ENCODE measurements around the gene PLA1A.

PLA1A gene

DNA sequence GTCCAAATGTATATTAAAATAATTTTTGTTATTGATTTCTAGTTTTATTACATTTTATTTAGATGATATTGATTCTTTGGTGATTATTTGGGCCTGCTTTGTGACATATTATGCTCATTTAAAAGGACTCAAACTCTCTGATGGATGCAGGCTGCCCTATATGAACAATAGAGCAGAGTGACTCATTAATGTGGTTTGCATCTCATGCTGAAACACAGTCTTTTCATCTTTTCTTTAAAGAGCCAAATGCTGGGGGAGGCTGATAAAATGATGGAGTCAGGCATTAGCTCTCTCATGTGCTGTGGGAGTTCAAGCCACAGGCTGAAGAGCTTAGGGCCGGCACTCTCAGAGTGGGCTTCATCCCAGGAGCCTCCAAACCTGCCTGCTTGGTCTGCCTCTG, 7.2 kb downstream of the PLA1A start:
- no peak for DNase-seq (ENCODE audit: extremely low read depth in 1 of 2, low read depth in 1 of 2)

DNA sequence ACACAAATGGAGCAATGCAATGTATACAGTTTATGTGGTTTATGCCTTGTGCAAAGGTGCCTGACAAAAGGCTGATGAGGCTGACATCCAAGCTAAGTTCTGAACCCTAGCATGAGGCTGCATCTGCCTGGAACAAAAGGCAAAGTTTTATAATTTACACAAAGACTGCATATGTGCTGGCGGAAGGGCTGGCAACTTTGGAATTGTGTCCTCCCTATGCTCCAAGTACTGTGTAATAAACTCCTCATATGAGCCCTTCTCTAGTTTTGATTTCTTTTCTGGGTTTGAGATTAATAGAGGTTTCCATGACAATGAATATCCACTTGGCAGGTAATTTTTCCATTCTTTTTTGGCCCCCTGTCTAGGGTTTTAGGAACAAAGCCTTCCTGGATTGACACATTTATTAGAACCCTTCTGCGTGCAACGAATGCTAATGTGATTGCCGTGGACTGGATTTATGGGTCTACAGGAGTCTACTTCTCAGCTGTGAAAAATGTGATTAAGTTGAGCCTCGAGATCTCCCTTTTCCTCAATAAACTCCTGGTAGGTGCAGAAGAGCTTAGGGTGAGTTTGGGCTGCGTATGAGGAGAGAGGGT, 10.8 kb downstream of the PLA1A start:
- DNase-seq (ENCODE audit: extremely low read depth in 1 of 2, low read depth in 1 of 2): no peak

DNA sequence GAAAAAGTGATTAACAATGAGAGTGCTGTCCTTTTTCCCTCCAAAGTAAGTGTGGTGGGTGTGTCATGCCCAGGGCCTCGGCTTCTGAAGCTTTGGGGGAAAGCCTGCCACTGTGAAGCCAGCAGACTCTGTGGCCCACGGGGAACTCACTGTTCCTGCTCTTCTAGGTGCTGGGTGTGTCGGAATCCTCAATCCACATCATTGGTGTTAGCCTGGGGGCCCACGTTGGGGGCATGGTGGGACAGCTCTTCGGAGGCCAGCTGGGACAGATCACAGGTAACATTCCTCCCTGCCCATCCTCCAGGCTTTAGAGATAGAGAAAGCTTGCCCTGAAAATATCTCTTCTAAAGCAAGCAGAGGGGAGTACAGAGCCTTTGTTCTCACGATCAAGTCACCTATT, 11.6 kb downstream of the PLA1A start:
- no peak for DNase-seq (ENCODE audit: extremely low read depth in 1 of 2, low read depth in 1 of 2)

DNA sequence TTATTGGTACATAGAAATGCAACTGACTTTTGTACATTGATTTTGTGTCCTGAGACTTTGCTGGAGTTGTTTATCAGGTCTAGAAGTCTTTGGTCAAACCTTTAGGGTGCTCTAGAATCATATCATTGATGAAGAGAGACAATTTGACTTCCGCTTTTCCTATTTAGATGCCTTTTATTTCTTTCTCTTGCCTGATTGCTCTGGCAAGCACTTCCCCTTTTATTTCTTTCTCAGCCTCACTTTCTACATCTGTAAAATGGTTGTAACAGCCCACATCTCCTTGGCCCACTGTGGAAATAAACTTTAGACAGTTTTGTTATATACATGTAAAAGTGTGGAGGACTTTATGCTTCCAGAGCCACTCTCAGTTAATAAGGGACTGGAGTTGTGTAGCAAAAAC, 14.0 kb downstream of the PLA1A start:
- DNase-seq (ENCODE audit: extremely low read depth in 1 of 2, low read depth in 1 of 2): no peak

DNA sequence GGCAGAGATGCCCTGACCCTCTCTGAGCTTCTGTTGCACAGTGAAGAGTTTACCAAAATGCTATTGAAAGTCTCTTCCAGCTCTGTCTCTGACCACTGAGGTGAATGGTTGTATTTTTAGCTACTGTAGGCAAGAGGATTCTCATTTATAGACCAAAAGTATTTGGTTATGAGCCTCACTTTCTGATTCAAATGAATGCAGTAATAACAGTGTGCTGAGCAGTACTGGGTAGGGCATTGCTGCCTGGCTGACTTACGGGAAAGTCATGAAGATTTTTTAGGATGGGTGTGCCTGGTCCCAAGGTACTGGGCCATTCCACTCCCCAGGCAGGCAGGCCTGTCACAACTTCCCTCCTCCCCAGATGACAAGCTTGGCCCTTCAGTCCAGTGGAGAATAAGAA, 15.5 kb downstream of the PLA1A start:
- no peak for DNase-seq (ENCODE audit: extremely low read depth in 1 of 2, low read depth in 1 of 2)

DNA sequence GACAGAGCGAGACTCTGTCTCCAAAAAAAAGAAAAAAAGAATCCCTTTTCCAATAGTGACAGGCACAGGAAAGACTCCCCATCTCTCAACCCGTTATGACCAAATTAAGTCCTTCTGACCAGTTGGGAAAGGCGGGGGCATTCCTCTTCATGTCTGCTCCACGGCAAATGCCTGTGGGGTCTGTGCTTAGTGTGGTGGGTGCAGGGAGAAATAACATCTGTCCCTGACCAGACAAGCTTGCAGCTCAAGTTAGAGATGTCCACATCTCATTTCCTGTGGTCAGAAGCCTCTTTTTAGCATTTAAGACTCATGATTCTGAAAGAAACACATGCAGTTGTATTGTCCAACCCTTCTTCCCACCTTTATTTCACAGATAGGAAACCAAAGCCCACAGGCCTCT, 16.2 kb downstream of the PLA1A start:
- no peak for DNase-seq (ENCODE audit: extremely low read depth in 1 of 2, low read depth in 1 of 2)

DNA sequence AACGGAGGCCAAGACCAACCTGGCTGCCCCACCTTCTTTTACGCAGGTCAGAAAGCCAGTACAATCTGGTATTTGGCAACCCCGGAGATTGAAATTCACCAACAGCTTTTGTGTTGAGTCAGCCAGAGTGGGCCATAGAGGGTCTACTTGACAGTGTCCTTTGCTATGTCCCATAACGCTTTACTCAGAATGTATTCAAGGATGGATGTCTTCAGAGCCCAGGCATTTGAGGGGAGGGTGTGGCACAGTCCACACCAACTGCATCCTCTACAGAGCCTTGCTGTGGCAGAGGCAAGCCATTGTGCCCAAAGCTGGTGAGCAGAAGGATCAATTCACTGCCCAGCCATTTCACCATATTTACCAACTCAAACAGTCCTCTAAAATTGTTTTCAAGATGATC, 18.4 kb downstream of the PLA1A start:
- DNase-seq (ENCODE audit: extremely low read depth in 1 of 2, low read depth in 1 of 2): no peak

DNA sequence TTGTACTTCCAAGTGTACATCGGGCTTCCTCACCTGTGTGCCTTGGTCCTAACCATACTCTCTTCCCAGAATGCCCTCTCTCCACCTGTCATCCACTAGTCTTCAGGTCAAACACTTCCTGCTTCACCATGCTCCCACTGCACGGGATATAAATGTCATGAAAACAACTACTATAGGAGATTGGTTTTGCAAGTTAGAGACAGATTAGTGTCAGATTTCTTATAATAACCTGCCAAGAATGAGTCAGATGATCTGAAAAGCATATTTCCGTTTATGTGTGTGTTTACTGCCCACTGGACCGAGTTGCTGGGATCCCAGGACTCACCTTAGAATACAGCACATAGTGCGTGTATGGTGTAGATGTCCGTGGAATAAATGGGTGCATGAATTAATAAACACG, 21.4 kb downstream of the PLA1A start:
- no peak for DNase-seq (ENCODE audit: extremely low read depth in 1 of 2, low read depth in 1 of 2)

DNA sequence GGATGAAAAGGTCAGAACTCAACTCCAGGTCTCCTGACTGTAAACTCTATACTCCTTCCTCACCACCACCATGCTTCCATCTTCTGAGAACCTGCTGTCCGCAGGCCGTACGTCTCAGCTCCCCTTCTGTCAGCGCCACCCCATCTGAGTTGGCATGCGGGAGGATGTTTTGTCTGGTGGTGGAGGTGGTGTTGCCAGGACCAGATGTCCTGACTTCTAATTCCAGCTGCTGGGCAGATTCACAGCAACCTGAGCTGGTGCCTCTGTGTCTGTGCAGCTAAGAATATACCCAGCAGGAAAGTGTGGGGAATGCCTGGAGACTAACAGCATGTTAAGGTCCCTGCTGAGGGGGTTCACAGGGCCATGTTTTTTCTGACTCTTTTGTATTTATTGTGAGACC, 23.2 kb downstream of the PLA1A start:
- no peak for DNase-seq (ENCODE audit: extremely low read depth in 1 of 2, low read depth in 1 of 2)

DNA sequence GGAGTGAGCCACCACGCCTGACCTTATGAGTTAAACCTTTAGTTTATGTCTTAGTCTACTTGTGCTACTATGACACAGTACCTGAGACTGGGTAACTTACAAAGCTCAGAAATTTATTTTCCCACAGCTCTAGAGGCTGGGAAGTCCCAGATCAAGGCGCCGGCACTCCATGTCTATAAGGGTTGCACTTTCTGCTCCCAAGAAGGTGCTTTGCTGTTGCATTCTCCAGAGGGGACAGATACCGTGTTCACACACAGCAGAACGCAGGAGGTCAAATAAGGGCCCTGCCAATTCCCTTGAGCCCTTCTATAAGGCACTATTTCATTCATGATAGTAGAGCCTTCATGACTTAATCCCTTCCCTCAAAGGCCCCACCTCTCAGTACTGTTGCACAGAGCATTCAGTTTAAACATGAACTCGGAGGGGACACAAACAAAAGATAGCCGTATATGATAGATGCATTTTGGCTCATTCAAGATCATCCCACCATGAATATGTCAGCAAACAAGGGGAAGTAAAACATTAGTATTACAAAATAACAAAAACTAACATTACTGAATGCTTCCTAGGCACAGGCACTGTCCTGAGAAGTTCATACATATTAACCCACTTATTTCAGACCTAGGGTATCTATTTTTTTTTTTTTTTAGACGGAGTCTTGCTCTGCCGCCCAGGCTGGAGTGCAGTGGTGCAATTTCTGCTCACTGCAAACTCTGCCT, 26.5 kb downstream of the PLA1A start:
- DNase-seq (ENCODE audit: extremely low read depth in 1 of 2, low read depth in 1 of 2): no peak

DNA sequence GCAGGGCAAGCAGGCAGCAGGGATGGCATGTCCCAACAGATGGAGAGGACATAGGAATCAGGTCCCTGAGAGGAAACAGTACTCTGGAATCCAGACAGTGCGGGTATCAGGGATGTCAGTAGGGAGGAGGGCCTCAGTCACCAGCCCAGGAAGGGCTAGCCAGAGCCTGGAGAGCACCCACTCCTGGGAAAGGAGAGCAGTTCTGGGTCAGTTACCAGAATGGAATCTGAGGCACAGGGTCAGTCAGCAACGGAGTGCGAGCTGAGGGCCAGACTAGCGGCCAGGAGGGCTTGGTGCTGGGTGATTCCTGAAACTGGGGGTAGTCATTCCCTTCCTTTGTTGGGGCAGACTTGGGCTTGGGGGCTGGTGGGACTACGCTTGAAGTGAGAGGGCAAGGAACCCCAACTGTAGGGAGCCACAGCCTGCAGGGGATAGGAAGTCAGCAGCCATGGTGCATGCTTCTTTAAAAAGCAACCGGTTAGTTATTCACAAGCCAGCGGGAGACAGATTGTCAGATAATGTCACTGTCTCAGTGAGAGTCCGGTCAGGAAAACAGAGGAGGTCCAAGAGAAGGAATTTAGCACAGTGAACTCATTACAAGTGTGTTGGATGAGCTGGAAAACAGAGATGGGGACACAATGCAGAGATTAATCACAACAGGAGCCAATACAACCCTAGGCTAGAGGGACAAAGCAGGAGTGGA, 27.9 kb downstream of the PLA1A start:
- DNase-seq (ENCODE audit: extremely low read depth in 1 of 2, low read depth in 1 of 2): no peak

DNA sequence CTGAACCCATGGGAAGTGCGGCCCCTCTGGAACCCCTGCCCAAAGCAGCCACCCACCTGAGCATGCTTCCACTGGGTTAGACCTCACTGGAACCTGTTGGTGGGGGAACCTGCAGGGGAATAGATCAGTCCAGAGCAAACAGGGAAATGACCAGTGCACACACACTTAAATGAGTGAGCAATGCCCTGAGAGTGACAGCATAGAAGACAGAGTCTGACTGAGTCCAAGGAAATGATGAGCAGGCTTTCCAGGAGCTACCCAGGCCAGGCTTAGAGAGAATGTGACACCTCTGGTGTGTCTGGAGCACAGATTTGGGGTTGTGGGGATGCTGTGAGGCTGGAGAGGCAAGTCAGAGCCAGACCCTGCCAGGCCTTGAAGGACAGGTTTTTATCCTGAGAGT, 28.5 kb downstream of the PLA1A start:
- no peak for DNase-seq (ENCODE audit: extremely low read depth in 1 of 2, low read depth in 1 of 2)

DNA sequence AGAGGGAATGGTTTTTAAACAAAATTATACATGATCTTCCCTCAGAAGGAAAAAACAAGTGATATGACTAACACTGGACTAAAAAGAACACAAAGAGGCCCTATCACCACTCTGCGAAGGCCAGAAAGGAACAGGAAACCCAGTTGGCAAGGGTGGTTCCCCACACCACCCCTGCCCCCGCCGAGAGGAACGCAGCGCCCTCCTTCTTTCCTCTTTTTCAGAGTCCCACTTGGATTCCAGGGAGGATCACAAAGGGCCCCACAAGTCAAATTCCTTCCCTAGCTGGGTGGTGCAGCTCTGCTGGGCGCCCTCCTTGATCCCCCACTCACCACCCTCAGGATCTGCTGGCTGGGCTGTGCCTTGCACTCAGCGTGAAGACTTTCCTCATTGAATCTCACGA, 29.8 kb downstream of the PLA1A start:
- no peak for DNase-seq (ENCODE audit: extremely low read depth in 1 of 2, low read depth in 1 of 2)

DNA sequence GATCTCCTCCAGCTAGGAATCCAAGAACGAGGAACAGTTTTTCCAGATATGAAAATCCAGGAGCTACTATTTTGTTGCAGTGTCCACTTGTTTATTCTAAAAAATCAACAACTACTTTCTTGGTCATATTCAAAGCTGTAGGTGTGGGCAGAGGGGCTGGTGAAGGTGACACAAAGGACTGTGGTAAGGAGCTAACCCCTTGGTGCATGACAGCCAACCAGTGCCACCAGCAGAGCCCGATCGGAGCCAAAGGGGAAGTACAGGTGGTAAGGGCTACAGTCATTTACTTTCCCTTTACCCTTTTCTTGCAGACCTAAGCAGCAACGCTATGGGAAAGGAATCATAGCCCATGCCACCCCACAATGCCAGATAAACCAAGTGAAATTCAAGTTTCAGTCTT, 30.7 kb downstream of the PLA1A start:
- DNase-seq (ENCODE audit: extremely low read depth in 1 of 2, low read depth in 1 of 2): no peak

DNA sequence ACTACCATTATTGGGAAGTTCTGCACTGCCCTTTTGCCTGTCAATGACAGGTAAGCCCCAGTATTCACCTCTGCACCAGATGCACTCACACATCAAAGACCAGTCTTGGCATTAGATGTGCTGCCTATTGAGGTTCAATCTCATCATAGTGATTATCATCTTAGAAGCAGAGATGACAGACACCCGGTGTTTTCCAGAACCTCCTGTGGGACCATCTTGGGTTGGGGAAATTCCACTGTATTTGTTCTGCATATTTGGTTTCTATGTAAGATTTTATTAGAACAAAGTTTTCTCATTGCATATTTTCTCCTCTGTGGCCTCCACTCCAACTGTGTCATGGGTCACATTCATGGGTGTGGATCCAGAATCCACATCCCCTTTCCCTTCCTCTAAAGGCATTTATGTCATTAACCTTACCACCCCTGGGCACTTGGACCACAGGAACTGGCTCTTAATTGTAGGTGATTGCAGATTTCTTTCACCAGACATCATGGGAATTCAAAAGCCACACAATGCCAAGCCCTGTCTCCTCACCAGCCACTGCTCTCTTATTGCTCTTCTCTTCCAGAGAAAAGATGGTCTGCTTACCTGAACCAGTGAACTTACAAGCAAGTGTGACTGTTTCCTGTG, 31.2 kb downstream of the PLA1A start:
- DNase-seq (ENCODE audit: extremely low read depth in 1 of 2, low read depth in 1 of 2): no peak

DNA sequence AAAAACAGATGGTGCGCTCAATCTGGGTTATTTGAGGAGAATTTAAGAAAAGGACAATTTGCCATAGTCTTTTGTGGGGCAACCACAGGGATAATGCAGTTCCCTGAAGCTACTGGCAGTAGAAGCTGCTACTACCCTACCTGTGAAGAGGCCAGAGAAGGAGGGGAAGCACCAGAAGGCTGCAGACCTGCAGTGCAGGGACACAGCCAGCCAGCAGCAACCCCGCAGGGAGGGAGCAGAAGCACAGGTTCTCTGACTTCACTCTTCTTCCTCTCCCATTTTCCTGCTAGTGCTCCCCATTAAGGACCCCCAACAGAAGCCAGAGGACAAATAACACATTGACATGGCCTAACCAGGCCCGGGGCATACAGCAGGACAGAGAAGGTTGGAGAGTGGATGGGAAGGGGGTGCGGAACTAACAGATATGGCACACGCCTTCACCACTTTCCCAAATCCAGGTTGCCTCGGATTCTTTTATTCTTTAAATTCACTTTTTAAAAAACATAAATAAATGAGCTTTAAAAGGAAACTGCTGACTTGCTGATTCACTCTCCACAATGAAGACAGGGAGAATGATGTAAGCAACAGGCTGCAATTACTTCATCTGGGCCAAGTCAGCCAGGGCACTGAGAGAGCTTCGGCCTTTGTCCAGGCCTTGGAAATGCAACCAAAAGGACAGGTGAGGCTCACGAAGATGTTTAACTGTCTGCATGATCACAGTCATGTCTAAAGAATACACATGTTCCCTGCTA, 32.6 kb downstream of the PLA1A start:
- no peak for DNase-seq (ENCODE audit: extremely low read depth in 1 of 2, low read depth in 1 of 2)

DNA sequence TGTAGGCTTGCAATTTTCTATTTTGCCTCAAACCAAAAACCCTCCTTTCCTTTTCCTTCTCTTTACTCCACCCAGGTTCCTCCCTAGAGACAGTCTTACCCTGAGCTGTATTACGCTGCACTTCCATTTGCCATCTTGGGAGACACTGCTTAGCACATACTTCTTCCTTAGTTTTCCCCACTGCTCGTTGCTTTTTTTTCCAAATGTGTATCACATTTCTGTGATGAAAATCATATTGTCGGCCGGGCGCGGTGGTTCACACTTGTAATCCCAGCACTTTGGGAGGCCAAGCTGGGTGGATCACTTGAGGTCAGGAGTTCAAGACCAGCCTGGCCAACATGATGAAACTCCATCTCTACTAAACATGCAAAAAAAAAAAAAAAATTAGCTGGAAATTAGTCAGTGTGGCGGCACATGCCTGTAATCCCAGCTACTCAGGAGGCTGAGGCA, 33.2 kb downstream of the PLA1A start:
- no peak for DNase-seq (ENCODE audit: extremely low read depth in 1 of 2, low read depth in 1 of 2)

DNA sequence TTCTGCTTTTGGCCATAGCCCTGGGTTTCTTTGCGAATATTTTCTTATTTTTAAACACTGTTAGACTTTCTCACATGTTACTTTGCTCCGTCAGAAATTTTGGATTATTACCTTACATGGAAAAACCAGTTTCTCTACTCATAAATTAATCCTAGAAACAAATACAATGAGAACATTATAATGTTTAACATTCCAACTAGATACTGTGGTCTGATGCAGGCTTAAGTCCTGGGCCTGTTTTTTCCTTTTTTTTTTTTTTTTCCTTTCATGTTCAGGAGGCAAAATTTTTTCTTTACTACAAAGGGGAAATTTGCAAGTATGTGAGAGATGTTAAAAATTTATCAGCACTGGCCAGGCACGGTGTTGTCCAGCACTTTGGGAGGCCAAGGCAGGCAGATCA, 33.8 kb downstream of the PLA1A start:
- DNase-seq (ENCODE audit: extremely low read depth in 1 of 2, low read depth in 1 of 2): no peak

DNA sequence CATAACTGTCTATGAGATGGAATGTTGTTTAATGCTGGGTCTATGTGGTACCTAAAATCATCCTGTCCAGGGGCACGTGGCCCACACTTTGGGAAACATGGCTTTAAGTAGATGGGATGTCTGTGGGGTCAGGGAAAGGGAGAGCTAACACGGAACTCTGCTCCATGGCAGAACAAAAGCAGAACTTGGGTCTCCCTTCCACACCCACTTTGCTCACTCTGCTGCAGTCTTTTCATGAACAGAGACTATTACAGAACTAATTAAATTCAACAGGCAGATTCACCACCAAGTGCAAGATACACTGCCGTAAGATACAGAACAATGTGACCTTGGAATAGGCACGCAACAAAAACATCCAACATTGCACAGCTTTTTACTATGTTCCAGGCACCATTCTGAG, 34.5 kb downstream of the PLA1A start:
- no peak for DNase-seq (ENCODE audit: extremely low read depth in 1 of 2, low read depth in 1 of 2)

DNA sequence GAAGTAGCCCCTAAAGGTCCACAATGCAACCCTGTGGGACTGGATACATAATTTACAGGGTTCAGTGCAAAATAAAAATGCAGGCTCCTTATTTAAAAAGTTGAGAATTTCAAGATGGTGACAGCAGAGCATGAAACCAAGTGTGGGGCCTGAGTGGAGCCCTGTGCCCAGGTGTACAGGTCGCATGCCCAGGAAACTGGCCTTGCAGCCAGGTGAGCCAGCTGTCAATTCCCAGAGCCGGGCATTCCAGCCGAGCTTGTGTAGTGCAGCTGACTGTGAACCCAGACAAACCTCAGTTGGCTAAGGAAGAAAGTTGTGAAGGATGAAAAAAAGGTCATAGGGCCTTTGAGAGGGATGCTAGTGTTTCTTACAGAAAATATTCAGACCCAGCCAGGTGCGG, 35.1 kb downstream of the PLA1A start:
- no peak for DNase-seq (ENCODE audit: extremely low read depth in 1 of 2, low read depth in 1 of 2)

DNA sequence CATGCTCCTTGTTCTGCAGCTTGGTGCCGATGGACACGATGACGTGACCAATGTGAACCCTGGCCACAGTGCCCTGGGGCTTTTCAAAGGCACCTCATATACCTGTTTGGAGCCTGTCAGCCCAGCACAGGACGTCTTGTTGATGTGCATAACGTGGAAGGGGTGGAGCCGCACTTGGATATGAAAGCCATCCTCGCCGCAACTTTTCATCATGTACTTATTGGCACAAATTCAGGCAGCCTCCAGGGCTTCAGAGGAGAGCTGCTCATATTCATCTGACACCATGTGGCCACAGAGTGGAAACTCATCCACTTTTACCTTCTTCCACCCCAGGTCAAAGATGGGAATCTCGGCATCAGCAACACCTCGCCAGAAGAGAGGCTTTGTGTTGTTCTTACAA, 38.0 kb downstream of the PLA1A start:
- DNase-seq (ENCODE audit: extremely low read depth in 1 of 2, low read depth in 1 of 2): no peak
